Lower leg skin (tissue), 4 donors: ENCODE measurements around the gene ANO6. TPM values are rescaled to one million over a fixed set of nuclear protein-coding genes. Genes with fewer than 3 reads are reported as not detected.
"Not testable (repeated sequence)": the region's sequence is repeated elsewhere in the genome, so short reads cannot be mapped to it uniquely, and the experiment has no call there.

Experiments used
- DNase-seq, 2 donors: peaks; one replicate each; pipeline ENCODE4 v3.0.0-alpha.2; 2019; ENCODE audit warnings: low spot score in 2 of 2
- H3K4me3 ChIP-seq: fragments of 200-600 bp; sonication (generic); 2 replicates; pipeline ENCODE4 v1.5.1; 2017; ENCODE audit warnings: mild to moderate bottlenecking, low read depth; ENCODE audit not compliant: poor library complexity, severe bottlenecking
- CTCF ChIP-seq, 3 donors: fragments of 450-650 bp; IDR thresholded peaks; one replicate each; pipeline ENCODE4 v1.5.1; 2016; ENCODE audit warnings: antibody characterized with exemption in 3 of 3, mild to moderate bottlenecking in 3 of 3, moderate library complexity in 2 of 3
- POLR2A ChIP-seq, 2 donors: fragments of 450-650 bp; IDR thresholded peaks; one replicate each; pipeline ENCODE4 v1.6.1; 2016 to 2017; ENCODE audit warnings: antibody characterized with exemption in 2 of 2, mild to moderate bottlenecking in 1 of 2, moderate library complexity in 1 of 2
- WGBS, 2 donors: methylation state at CpG; one replicate each; pipeline ENCODE4 v1.1.5; 2018; 5-methylcytosine and 5-hydroxymethylcytosine counted together
- intact Hi-C: fragments of 100-400 bp; cut with DNase I; formaldehyde crosslinking; loops from one replicate; pipeline ENCODE4 v1.15.0; 2023; ENCODE audit warnings: low total_unique reads
- total RNA-seq, 4 donors: library from RNA; depleted of rRNA; stranded (reverse); fragments of >200 nt; gene quantifications; one replicate each; pipeline ENCODE4 v1.1.0, GENCODE V29; 2016

The ANO6 gene
- total RNA-seq, 4 donors from 2014 or later = 36.3 to 41.1 (median 38.9) TPM

DNA sequence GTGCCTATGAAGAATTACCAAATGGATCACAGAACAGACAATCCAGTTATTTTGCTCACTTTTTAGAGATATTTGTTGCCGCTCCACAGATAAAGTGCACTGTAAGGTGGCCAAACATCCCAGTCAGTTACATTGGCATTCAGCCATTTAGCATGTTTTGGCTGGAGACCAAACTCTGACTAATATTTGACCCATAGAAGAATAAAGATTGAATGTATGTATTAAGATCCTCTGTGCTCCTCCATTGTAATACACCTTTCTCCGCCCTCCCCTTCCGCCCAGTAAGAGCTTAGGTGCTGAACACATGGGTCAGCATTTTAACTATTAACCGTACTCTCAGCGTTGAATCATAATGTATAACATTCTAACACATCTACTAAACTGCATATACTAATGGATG is 163.4 kb downstream of the ANO6 start:
- WGBS, 2 donors = 93 to 95% methylated on average over 5 of the region's 5 CpGs
- intact Hi-C loops = no loop called here
- TF ChIP-seq CTCF (IDR thresholded peaks at IDR 0.05) (no peak), POLR2A (IDR thresholded peaks at IDR 0.05) (no peak)
- H3K4me3 ChIP-seq = no peak overlapping the region
- DNase-seq = no peak

GRCh38 chr12:45381351-45381750 is 165.5 kb downstream of the ANO6 start:
- WGBS, 2 donors = 64 to 93% methylated on average over 4 of the region's 4 CpGs
- no peak overlapping the region for H3K4me3 ChIP-seq
- TF ChIP-seq POLR2A (IDR thresholded peaks at IDR 0.05) = no peak
- no peak for TF ChIP-seq CTCF (IDR thresholded peaks at IDR 0.05)
- intact Hi-C loops = no loop called here
- DNase-seq = no peak

DNA sequence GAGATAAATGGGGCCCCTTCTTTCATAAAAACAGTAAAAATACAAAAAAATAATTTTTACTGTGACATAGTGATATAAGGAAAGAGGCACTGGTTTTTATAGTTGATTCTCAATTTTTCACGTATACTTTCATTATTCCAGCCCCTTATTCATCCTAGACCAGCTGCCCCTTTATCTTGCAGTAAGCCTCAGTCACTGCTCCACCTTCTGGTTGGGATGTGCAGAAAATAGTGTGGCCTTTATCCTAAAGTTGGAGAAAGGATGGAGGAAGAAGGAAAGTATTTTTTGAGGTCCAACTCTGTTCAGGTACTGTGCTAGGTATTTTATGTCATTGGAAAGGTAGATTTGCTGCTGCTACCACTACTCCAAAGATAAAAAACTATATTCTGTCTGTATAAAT is 172.7 kb downstream of the ANO6 start:
- TF ChIP-seq CTCF (IDR thresholded peaks at IDR 0.05) = peak in 1 of 3 donors; percentile 36
- TF ChIP-seq POLR2A (IDR thresholded peaks at IDR 0.05) = no peak
- no peak overlapping the region for H3K4me3 ChIP-seq
- intact Hi-C loops = no loop called here
- 24 to 34% methylated on average over 1 of the region's 1 CpG for WGBS, 2 donors
- DNase-seq = no peak

DNA sequence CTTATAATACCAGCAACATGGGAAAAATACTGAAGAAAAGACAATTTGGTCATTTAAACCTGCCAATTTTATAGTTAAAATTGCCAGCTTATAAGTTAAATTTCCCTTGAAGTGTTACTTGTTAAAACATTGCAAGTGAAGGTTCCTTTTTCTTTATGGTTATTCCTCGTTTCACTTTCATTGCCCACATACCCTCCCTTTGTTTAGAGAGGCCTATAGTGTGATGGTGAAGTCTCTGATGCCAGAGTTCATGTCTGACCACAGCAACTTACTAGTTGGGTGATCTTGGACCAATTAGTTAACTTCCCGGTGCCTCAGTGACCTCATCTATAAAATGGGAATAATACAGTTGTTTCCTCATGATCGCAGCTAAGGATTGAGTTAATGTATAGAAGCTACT is 173.5 kb downstream of the ANO6 start:
- intact Hi-C loops = no loop called here
- no peak for DNase-seq
- H3K4me3 ChIP-seq = no peak overlapping the region
- 85 to 91% methylated on average over 3 of the region's 3 CpGs for whole genome bisulfite sequencing, 2 donors
- no peak for TF ChIP-seq CTCF (IDR thresholded peaks at IDR 0.05)
- TF ChIP-seq POLR2A (IDR thresholded peaks at IDR 0.05) = no peak

DNA sequence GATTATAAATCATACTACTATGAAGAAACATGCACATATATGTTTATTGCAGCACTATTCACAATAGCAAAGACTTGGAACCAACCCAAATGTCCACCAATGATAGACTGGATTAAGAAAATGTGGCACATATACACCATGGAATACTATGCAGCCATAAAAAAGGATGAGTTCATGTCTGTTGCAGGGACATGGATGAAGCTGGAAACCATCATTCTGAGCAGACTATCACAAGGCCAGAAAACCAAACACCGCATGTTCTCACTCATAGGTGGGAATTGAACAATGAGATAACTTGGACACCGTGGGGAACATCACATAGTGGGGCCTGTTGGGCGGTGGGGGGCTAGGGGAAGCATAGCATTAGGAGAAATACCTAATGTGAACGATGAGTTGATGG is 181.6 kb downstream of the ANO6 start:
- H3K4me3 ChIP-seq, intact Hi-C loops, DNase-seq: not testable (repeated sequence)
- 97 to 98% methylated on average over 4 of the region's 4 CpGs for WGBS, 2 donors

DNA sequence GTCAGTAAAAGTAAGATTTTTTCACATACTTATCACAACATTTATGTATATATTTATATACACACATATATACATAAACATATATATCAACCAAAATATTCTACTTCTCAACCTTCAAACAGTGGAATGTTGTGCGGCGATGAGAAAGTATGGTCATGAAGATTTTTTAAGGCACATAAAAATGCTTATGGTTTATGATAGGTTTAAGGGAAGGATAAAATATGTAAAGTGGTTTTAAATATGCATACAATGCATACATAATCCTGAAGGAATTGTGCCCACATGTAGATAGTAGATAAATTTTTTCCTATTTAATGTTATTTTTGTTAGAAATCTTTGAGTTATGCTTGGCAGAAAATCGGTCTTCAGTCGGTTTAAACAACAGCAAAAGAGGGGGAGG is 182.7 kb downstream of the ANO6 start:
- no peak overlapping the region for H3K4me3 ChIP-seq
- intact Hi-C loops = no loop called here
- TF ChIP-seq CTCF (IDR thresholded peaks at IDR 0.05) (no peak), POLR2A (IDR thresholded peaks at IDR 0.05) (no peak)
- WGBS, 2 donors = 70 to 93% methylated on average over 4 of the region's 4 CpGs
- DNase-seq = no peak
